ENCODE data around the gene FOXO3. TPM values are rescaled to one million over a fixed set of nuclear protein-coding genes. Genes with fewer than 3 reads are reported as not detected.

FOXO3 gene
- total RNA-seq, 1 donor from 2014 or later: 34.6 TPM

DNA sequence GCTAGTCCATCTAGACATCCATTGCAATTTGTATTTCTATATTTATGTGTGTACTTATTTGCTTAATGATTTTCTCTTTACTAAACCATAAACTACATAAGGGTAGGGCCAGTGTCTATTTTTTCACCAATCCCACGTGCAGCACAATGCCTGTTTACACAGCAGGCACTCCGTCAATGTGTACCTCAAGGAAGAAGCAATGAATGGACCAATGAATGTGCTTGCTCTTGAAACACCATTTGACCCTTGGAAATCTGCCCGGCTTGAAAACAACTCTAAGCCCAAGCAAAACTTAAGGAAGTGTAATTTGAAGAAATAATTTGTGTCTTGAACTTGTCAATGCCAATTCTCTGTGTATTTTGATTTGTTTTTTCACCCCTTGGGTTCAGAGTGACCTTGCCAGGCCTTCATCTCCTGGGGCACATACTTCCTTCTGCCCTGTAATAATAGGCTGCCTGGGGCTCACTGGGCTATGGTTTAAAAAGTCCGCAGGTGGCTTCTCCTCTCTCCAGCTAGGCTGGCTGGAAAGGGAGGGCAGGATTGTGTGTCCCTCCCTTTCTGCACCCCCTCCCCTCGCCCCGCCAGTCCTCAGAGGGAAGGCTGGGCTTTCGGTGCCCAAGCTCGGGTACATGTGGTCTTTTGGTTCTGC is 146.7 kb downstream of the FOXO3 start:
- no peak for DNase-seq (ENCODE audit: low spot score)
- Mint-ChIP-seq H3K27me3 (ENCODE audit: unreplicated experiment) (peaks cover 1% of the 10 kb centered on the region), H3K9me3 (ENCODE audit: unreplicated experiment) (no peaks in the 10 kb centered on the region), H3K27ac (ENCODE audit: unreplicated experiment) (no peak overlapping the region), H3K4me3 (ENCODE audit: unreplicated experiment) (no peak overlapping the region), H3K4me1 (ENCODE audit: unreplicated experiment) (no peaks in the 10 kb centered on the region), H3K36me3 (ENCODE audit: low read depth, unreplicated experiment) (no peaks in the 10 kb centered on the region)
- TF ChIP-seq, protein P1, sequence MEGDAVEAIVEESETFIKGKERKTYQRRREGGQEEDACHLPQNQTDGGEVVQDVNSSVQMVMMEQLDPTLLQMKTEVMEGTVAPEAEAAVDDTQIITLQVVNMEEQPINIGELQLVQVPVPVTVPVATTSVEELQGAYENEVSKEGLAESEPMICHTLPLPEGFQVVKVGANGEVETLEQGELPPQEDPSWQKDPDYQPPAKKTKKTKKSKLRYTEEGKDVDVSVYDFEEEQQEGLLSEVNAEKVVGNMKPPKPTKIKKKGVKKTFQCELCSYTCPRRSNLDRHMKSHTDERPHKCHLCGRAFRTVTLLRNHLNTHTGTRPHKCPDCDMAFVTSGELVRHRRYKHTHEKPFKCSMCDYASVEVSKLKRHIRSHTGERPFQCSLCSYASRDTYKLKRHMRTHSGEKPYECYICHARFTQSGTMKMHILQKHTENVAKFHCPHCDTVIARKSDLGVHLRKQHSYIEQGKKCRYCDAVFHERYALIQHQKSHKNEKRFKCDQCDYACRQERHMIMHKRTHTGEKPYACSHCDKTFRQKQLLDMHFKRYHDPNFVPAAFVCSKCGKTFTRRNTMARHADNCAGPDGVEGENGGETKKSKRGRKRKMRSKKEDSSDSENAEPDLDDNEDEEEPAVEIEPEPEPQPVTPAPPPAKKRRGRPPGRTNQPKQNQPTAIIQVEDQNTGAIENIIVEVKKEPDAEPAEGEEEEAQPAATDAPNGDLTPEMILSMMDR (IDR thresholded peaks at IDR 0.05; ENCODE audit: unreplicated experiment): no peak

DNA sequence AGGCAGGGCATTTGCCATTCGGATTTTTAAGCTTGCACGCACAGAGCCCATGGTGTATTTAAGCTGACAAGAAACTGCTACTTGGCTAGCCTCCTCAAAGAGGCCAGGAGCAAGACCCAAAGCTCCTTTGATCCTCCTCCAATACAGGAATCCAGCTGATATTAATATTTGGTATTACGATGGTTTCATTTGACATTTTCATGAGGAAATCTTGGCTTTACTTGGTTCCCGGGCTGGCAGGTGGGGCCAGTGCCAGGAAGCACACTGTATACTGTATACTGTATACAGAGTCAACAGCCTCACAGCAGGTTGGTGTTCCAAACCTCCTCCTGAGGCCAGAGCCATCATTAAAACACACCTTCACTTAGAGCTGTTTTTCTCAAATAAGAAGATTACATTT is 149.3 kb downstream of the FOXO3 start:
- TF ChIP-seq, protein P1 (IDR thresholded peaks at IDR 0.05; ENCODE audit: unreplicated experiment): no peak
- no peak for DNase-seq (ENCODE audit: low spot score)
- Mint-ChIP-seq H3K27me3 (ENCODE audit: unreplicated experiment) (peaks cover 1% of the 10 kb centered on the region), H3K27ac (ENCODE audit: unreplicated experiment) (no peak overlapping the region), H3K9me3 (ENCODE audit: unreplicated experiment) (no peaks in the 10 kb centered on the region), H3K4me3 (ENCODE audit: unreplicated experiment) (no peak overlapping the region), H3K36me3 (ENCODE audit: low read depth, unreplicated experiment) (no peaks in the 10 kb centered on the region), H3K4me1 (ENCODE audit: unreplicated experiment) (peaks cover 5% of the 10 kb centered on the region)

DNA sequence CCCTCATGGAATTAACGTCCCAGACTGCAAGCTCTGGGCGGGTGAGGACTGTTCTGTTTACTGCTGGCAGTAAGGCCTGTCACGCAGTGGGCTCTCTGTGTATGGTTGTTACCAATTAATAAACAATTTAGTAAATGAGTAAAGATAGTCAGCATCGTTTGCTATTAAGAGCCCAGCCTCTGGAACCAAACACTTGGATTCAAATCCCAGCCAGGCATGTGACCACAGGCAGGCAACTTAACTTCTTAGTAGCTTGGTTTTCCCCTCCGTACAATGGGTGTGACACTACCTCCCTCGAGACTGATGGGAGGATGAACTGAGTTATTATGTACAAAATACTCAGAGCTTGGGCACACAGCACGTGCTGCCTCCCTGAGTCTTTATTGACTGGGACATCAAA is 149.8 kb downstream of the FOXO3 start:
- no peak overlapping the region for H3K27ac Mint-ChIP-seq (ENCODE audit: unreplicated experiment)
- no peak overlapping the region for H3K4me3 Mint-ChIP-seq (ENCODE audit: unreplicated experiment)
- H3K9me3 Mint-ChIP-seq (ENCODE audit: unreplicated experiment): no peaks in the 10 kb centered on the region
- no peaks in the 10 kb centered on the region for H3K36me3 Mint-ChIP-seq (ENCODE audit: low read depth, unreplicated experiment)
- no peak for DNase-seq (ENCODE audit: low spot score)
- TF ChIP-seq, protein P1 (IDR thresholded peaks at IDR 0.05; ENCODE audit: unreplicated experiment): no peak
- peaks cover 4% of the 10 kb centered on the region for H3K27me3 Mint-ChIP-seq (ENCODE audit: unreplicated experiment)
- H3K4me1 Mint-ChIP-seq (ENCODE audit: unreplicated experiment): peaks cover 9% of the 10 kb centered on the region

DNA sequence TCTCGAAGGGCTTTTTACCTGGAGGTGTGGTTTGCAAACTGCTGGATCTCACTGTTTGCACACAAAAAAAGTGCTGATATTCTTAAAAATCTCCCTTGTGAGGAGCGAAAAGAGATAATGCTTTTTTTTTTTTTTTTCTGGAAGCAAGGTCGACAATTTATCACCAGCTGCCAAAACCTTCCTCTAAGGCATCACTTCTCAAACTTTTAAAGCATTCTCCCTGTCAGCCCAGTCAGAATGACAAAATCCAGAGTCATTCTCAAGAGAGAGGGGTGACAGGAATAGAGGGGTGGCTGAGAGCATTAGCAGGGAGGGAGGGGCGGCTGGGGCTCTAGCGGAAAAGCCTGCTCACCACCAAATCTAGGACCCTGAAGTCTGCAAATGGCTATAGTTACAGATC is 150.4 kb downstream of the FOXO3 start:
- H3K27ac Mint-ChIP-seq (ENCODE audit: unreplicated experiment): no peak overlapping the region
- no peaks in the 10 kb centered on the region for H3K9me3 Mint-ChIP-seq (ENCODE audit: unreplicated experiment)
- peaks cover 9% of the 10 kb centered on the region for H3K27me3 Mint-ChIP-seq (ENCODE audit: unreplicated experiment)
- H3K36me3 Mint-ChIP-seq (ENCODE audit: low read depth, unreplicated experiment): no peaks in the 10 kb centered on the region
- H3K4me3 Mint-ChIP-seq (ENCODE audit: unreplicated experiment): no peak overlapping the region
- DNase-seq (ENCODE audit: low spot score): no peak
- TF ChIP-seq, protein P1 (IDR thresholded peaks at IDR 0.05; ENCODE audit: unreplicated experiment): no peak
- H3K4me1 Mint-ChIP-seq (ENCODE audit: unreplicated experiment): peaks cover 14% of the 10 kb centered on the region

DNA sequence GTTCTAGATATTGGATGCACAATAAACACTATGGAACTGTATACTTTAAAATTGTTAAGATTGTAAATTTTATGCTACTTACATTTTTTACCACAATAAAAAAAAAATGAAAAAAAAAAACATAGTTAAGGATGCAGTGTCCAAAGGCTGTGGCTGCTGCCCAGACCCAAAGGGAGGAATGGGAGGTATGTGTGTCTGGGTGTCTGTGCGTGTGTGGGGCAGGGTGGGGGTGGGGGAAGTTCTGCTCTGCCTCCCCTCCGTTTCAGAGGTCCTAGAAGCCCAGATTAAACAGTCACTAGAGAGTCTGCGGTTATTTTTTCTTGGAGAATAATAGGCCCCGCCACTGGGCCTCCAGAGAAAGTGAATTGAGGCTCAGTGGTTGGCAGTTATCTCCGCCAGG is 151.1 kb downstream of the FOXO3 start:
- DNase-seq (ENCODE audit: low spot score): no peak
- TF ChIP-seq, protein P1 (IDR thresholded peaks at IDR 0.05; ENCODE audit: unreplicated experiment): no peak
- no peaks in the 10 kb centered on the region for H3K9me3 Mint-ChIP-seq (ENCODE audit: unreplicated experiment)
- H3K27me3 Mint-ChIP-seq (ENCODE audit: unreplicated experiment): peaks cover 8% of the 10 kb centered on the region
- peaks cover 14% of the 10 kb centered on the region for H3K4me1 Mint-ChIP-seq (ENCODE audit: unreplicated experiment)
- no peak overlapping the region for H3K4me3 Mint-ChIP-seq (ENCODE audit: unreplicated experiment)
- no peaks in the 10 kb centered on the region for H3K36me3 Mint-ChIP-seq (ENCODE audit: low read depth, unreplicated experiment)
- no peak overlapping the region for H3K27ac Mint-ChIP-seq (ENCODE audit: unreplicated experiment)

All from endothelial cell (in vitro differentiated cells).